Activated naive CD8-positive, alpha-beta T cell treated with anti-CD3 and anti-CD28 coated beads, Interleukin-2, amount 10 ng/mL, durations not matched to agents 7 days and 5 days (primary cell): Measurements from ENCODE around the gene SCARB1. TPM values are rescaled to one million over a fixed set of nuclear protein-coding genes. Genes with fewer than 3 reads are reported as not detected.

ENCODE experiments used
- ATAC-seq: fragments of 150-1000 bp; cut with Tn5 transposase; one replicate; pipeline ENCODE4 v1.10.0; 2021; ENCODE audit warnings: low read depth, moderate library complexity
- POLR2A ChIA-PET: fragments of 350-600 bp; sonication (Branson Sonifier 250); formaldehyde crosslinking; loops from one replicate; lab custom pipeline; 2021; ENCODE audit warnings: antibody characterized with exemption; lab: Charles Lee
- DNase-seq: peaks from one replicate; pipeline ENCODE4 v3.0.0; 2021
- H3K27ac Mint-ChIP-seq: one replicate; pipeline ENCODE4 v1.8.0; 2022; ENCODE audit warnings: mild to moderate bottlenecking, mixed read lengths
- H3K27me3 Mint-ChIP-seq: one replicate; pipeline ENCODE4 v1.8.0; 2022; ENCODE audit warnings: mild to moderate bottlenecking, moderate library complexity, mixed read lengths
- H3K36me3 Mint-ChIP-seq: one replicate; pipeline ENCODE4 v1.8.0; 2021; ENCODE audit warnings: mild to moderate bottlenecking, mixed read lengths
- H3K4me1 Mint-ChIP-seq: one replicate; pipeline ENCODE4 v1.8.0; 2021; ENCODE audit warnings: mixed read lengths
- H3K4me3 Mint-ChIP-seq: one replicate; pipeline ENCODE4 v1.8.0; 2022; ENCODE audit warnings: mild to moderate bottlenecking, moderate library complexity, mixed read lengths
- H3K9me3 Mint-ChIP-seq: one replicate; pipeline ENCODE4 v1.8.0; 2021; ENCODE audit warnings: mixed read lengths
- total RNA-seq, 2 experiments: library from RNA; stranded (reverse); gene quantifications; one replicate each; pipeline ENCODE4 v1.2.3, GENCODE V29; 2021

The SCARB1 gene
- total RNA-seq, 2 experiments from 2014 or later: 10.8 to 13.0 TPM

- no peaks in the 10 kb centered on the region for H3K36me3 Mint-ChIP-seq
- H3K27me3 Mint-ChIP-seq: no peaks in the 10 kb centered on the region
- H3K4me3 Mint-ChIP-seq: no peak overlapping the region
- DNase-seq (no peak), ATAC-seq (no peak)
- H3K27ac Mint-ChIP-seq: no peak overlapping the region
- peaks cover 1% of the 10 kb centered on the region for H3K4me1 Mint-ChIP-seq
- H3K9me3 Mint-ChIP-seq: no peaks in the 10 kb centered on the region
- POLR2A ChIA-PET: no interaction called here
These were observed 40.2 kb downstream of the SCARB1 start for GRCh38 chr12:124823272-124823970.

GRCh38 chr12:124822218-124822617 is 41.4 kb downstream of the SCARB1 start:
- no peaks in the 10 kb centered on the region for H3K27me3 Mint-ChIP-seq
- H3K4me3 Mint-ChIP-seq: no peak overlapping the region
- H3K36me3 Mint-ChIP-seq: no peaks in the 10 kb centered on the region
- peaks cover 1% of the 10 kb centered on the region for H3K4me1 Mint-ChIP-seq
- no peak overlapping the region for H3K27ac Mint-ChIP-seq
- DNase-seq (no peak), ATAC-seq (no peak)
- no peaks in the 10 kb centered on the region for H3K9me3 Mint-ChIP-seq
- POLR2A ChIA-PET: no interaction called here

DNA sequence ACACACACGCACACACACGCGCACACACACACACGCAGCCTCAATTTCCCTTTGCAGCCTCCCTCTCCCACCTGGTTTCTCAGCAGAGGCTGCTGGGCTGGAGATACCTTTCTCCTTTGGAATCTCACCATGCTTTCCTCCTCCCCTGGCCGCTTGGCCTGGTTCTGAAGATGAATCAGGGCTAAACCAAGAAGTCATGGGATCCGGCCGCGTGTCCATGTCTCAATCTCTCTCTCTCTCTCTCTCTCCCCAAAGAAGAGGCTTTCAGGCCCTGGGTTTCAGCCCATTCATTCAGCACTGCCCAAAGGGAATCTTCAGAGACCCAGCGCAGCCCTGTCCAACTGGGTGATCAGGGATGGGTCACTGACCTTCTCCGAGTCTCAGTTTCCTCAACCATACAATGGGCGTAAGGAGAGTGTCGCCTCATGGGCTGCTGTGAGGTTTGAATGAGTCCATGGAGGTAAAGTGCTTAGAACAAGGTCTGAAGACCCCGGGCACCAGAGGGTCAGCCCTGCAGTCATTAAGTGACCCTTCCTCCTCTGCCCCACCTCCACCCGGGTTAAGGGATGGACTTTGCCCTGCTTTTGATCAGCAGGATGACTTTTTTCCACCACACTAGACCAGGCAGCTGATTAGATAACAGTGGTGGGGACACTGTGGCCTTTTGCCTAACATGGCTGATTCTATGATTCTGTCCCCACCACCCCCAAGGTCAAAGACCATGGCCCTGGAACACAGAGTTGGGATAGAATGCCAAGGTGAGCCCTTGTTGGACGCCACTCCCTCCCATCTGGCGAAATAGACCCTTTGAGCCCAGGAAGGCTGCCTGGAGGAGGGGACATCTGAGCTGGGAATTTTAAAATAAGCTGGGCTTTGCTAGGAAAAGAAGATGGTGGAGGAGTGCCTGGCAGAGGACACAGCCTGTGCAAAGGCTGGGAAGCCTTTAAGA is 42.1 kb downstream of the SCARB1 start:
- H3K27ac Mint-ChIP-seq: no peak overlapping the region
- H3K4me1 Mint-ChIP-seq: peaks cover 1% of the 10 kb centered on the region
- no peak overlapping the region for H3K4me3 Mint-ChIP-seq
- POLR2A ChIA-PET: no interaction called here
- no peaks in the 10 kb centered on the region for H3K9me3 Mint-ChIP-seq
- H3K36me3 Mint-ChIP-seq: no peaks in the 10 kb centered on the region
- no peak for DNase-seq
- no peak for ATAC-seq
- H3K27me3 Mint-ChIP-seq: no peaks in the 10 kb centered on the region

GRCh38 chr12:124820199-124820598 is 43.5 kb downstream of the SCARB1 start:
- ATAC-seq (no peak), DNase-seq (no peak)
- peaks cover 1% of the 10 kb centered on the region for H3K4me1 Mint-ChIP-seq
- no peaks in the 10 kb centered on the region for H3K36me3 Mint-ChIP-seq
- no peaks in the 10 kb centered on the region for H3K27me3 Mint-ChIP-seq
- no peaks in the 10 kb centered on the region for H3K9me3 Mint-ChIP-seq
- POLR2A ChIA-PET: no interaction called here
- no peak overlapping the region for H3K4me3 Mint-ChIP-seq
- H3K27ac Mint-ChIP-seq: no peak overlapping the region

- ATAC-seq: no peak
- H3K9me3 Mint-ChIP-seq: no peaks in the 10 kb centered on the region
- no peak overlapping the region for H3K27ac Mint-ChIP-seq
- no peak overlapping the region for H3K4me3 Mint-ChIP-seq
- DNase-seq: no peak
- POLR2A ChIA-PET: no interaction called here
- no peaks in the 10 kb centered on the region for H3K36me3 Mint-ChIP-seq
- H3K27me3 Mint-ChIP-seq: no peaks in the 10 kb centered on the region
- H3K4me1 Mint-ChIP-seq: peaks cover 1% of the 10 kb centered on the region
These were observed 44.1 kb downstream of the SCARB1 start for GRCh38 chr12:124819525-124819924.

DNA sequence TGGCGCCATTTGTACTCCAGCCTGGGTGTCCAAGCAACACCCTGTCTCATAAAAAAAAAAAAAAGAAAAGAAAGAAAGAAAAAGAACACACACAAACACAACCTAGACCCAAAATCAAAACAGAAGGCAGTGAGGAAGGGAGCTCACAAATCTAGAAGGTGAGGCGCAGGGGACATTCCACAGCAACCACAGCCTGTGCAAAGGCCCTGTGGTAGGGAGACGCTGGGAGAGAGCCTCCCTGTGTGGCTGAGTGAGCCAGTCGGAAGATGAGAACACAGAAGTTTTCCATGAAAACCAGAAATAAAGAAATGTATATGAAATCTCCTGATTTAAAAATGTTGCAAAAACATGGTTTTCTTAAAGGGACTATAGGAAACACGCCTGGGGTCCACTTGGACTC is 44.6 kb downstream of the SCARB1 start:
- no peak overlapping the region for H3K4me3 Mint-ChIP-seq
- peaks cover 1% of the 10 kb centered on the region for H3K4me1 Mint-ChIP-seq
- no peaks in the 10 kb centered on the region for H3K27me3 Mint-ChIP-seq
- peaks cover 2% of the 10 kb centered on the region for H3K36me3 Mint-ChIP-seq
- DNase-seq (no peak), ATAC-seq (no peak)
- no peak overlapping the region for H3K27ac Mint-ChIP-seq
- POLR2A ChIA-PET: no interaction called here
- no peaks in the 10 kb centered on the region for H3K9me3 Mint-ChIP-seq

DNA sequence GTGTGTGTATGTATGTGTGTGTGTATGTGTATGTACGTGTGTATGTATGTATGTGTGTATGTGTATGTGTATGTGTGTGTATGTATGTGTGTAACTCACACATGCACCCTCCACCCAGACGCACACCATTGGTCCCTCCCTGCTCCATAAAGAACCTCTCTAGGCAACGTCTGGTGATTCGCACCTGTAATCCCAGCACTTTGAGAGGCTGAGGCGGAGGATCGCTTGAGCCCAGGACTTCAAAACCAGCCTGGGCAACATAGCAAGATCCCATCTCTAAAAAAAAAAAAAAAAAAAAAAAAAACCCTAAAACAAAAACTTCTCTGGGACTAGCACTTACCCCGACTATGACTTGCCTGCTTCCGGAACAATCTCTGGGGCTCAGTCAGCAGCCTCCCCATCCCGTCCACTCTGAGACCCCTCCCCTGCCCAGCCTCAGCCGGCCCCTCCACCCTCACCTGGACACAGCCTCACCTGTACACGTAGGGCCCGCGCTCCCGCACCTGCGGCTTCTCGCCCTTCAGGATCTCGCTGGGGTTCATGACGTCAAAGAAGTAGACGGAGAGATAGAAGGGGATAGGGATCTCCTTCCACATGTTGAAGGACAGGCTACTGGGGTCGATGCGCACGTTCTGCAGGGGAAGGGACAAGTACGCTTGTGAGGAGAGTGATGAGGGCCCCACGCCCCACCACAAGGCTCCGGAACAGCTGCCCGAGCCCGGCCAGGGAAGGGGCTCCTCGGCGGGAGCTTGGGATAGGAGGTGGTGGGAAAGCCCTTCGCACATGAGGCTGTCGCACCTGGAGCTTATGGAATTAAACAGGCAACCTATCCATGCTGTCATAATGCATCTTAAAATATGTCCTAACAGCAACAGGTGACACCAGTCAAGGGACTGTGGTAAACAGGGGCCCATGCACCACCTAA is 46.3 kb downstream of the SCARB1 start:
- no peak for DNase-seq
- H3K9me3 Mint-ChIP-seq: no peaks in the 10 kb centered on the region
- POLR2A ChIA-PET: no interaction called here
- no peak for ATAC-seq
- H3K4me1 Mint-ChIP-seq: peaks cover 1% of the 10 kb centered on the region
- H3K36me3 Mint-ChIP-seq: peaks cover 14% of the 10 kb centered on the region
- no peak overlapping the region for H3K27ac Mint-ChIP-seq
- H3K4me3 Mint-ChIP-seq: no peak overlapping the region
- no peaks in the 10 kb centered on the region for H3K27me3 Mint-ChIP-seq

DNA sequence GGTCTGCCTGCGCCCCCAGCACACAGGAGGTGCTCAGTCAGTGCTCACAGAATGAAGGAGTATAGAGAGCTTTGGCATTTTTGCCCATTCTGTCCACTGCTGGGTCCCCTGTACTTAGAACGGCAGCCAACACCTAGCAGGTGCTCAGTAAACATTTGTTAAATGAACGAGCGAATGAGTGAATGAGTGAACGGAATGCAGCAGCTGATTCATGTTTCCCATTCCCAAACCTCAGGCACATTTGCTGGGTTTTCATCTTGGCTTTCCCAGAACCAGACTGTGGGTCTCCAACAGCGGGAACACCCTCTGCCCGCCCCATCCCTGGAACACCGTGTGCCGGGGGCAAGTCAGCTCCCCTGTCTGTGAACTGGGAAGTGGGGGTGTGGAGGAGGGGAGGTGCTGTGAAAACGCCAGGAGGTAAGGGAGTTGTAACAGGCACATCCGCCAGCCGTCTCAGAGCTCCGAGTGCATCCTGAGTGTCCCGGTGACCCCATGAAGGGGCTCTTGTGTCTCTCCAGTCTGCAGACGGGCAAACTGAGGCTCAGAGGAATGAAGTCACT is 47.3 kb downstream of the SCARB1 start:
- H3K4me1 Mint-ChIP-seq: no peaks in the 10 kb centered on the region
- no peak for ATAC-seq

GRCh38 chr12:124814741-124815613 is 48.7 kb downstream of the SCARB1 start:
- Mint-ChIP-seq H3K27me3 (no peaks in the 10 kb centered on the region), H3K9me3 (no peaks in the 10 kb centered on the region), H3K4me1 (no peaks in the 10 kb centered on the region), H3K27ac (no peak overlapping the region), H3K4me3 (no peak overlapping the region), H3K36me3 (peaks cover 16% of the 10 kb centered on the region)
- DNase-seq: no peak
- POLR2A ChIA-PET: no interaction called here
- no peak for ATAC-seq

More for the DNA sequence above, 47.3 kb downstream of the SCARB1 start:
- H3K27me3 Mint-ChIP-seq: no peaks in the 10 kb centered on the region
- no peaks in the 10 kb centered on the region for H3K9me3 Mint-ChIP-seq
- H3K36me3 Mint-ChIP-seq: peaks cover 16% of the 10 kb centered on the region
- POLR2A ChIA-PET: no interaction called here
- H3K4me3 Mint-ChIP-seq: no peak overlapping the region
- no peak overlapping the region for H3K27ac Mint-ChIP-seq
- DNase-seq: no peak

DNA sequence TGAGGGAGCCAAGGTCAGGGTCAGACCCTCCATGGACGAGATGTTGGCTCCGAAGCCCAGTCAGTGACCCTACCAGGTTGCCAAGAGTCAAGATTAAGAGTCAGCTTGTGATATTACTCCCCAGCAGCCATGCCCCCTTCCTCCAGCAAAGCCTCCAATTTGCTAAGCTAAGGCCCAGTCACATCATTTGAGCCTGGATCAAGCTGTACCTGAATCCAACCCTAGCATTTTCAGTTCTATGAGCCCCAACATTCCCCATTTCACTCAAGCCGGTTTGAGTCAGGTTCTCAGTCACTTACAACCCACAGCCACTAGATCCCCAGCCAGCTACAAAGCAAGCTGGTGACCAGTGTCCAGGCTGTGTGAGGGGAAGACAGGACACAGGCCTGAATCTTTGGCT is 49.9 kb downstream of the SCARB1 start:
- POLR2A ChIA-PET: no interaction called here
- no peak for ATAC-seq
- no peaks in the 10 kb centered on the region for H3K27me3 Mint-ChIP-seq

GRCh38 chr12:124812979-124813378 is 50.7 kb downstream of the SCARB1 start:
- Mint-ChIP-seq H3K4me1 (no peaks in the 10 kb centered on the region), H3K36me3 (peaks cover 16% of the 10 kb centered on the region)

More for the DNA sequence above, 49.9 kb downstream of the SCARB1 start:
- no peaks in the 10 kb centered on the region for H3K4me1 Mint-ChIP-seq
- DNase-seq: no peak
- no peak overlapping the region for H3K4me3 Mint-ChIP-seq
- no peaks in the 10 kb centered on the region for H3K9me3 Mint-ChIP-seq
- no peak overlapping the region for H3K27ac Mint-ChIP-seq
- peaks cover 16% of the 10 kb centered on the region for H3K36me3 Mint-ChIP-seq

GRCh38 chr12:124812356-124812755 is 51.3 kb downstream of the SCARB1 start:
- no peaks in the 10 kb centered on the region for H3K9me3 Mint-ChIP-seq
- peaks cover 16% of the 10 kb centered on the region for H3K36me3 Mint-ChIP-seq
- H3K4me1 Mint-ChIP-seq: no peaks in the 10 kb centered on the region
- DNase-seq (no peak), ATAC-seq (no peak)
- H3K27me3 Mint-ChIP-seq: no peaks in the 10 kb centered on the region
- no peak overlapping the region for H3K27ac Mint-ChIP-seq
- H3K4me3 Mint-ChIP-seq: no peak overlapping the region
- POLR2A ChIA-PET: no interaction called here

More at GRCh38 chr12:124812979-124813378, 50.7 kb downstream of the SCARB1 start:
- Mint-ChIP-seq H3K27me3 (no peaks in the 10 kb centered on the region), H3K4me3 (no peak overlapping the region), H3K9me3 (no peaks in the 10 kb centered on the region), H3K27ac (no peak overlapping the region)
- DNase-seq: no peak
- POLR2A ChIA-PET: no interaction called here
- no peak for ATAC-seq
